ENCODE measurements around the gene TMEM158.

DNA sequence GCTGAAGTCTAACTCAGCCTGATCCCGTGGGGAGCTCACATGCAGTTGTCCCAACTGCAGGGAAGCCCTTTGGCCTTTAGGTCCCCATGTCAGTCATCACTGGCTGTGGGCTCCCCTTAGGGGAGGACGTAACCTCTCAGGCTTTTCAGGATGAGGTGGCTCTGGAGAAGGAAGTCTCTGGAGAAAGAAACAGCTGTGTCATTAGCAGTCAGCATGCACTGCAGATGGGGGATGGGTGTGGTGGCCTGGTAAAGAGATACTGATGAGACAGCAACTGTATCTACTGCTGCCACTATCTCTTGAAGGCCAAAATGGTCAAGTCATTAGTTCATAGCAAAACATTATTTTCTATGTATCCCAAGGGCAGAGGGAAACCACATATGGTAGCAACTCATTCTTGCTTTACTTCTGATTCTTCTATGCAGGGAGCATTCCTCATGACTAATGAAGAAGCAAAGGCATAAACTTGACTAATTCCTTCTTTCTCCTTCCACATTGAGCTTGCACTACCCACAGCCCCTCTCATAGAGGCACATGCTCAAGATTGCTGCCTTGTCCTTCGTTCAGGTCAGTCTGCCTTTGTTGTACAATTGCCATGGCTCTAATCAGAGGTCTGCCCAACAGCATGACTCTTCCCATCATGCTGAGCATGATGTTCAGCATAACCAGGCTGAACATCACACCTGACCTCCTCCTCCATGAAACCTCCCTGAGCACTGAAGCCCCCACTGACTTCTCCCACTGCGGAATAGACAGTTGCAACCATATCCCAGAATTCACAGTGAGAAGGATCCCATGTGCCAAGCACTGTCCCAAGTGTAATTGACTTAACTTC, 47.8 kb upstream of the TMEM158 start:
- no peak for TF ChIP-seq NBN (IDR thresholded peaks at IDR 0.05)
- no peak for TF ChIP-seq CTCF (IDR thresholded peaks at IDR 0.05 in 2 of 3, conservative IDR thresholded peaks at IDR 0.05 in 1 of 3; ENCODE audit: control insufficient read depth in 2 of 3, extremely low read depth in 1 of 3, insufficient read depth in 1 of 3, low read depth in 3 of 3, low read length in 3 of 3)
- no peak for TF ChIP-seq YY1 (IDR thresholded peaks at IDR 0.05; ENCODE audit: low read depth, low read length)
- TF ChIP-seq MYC (IDR thresholded peaks at IDR 0.05; ENCODE audit: insufficient read depth, insufficient read length, insufficient replicate concordance, low read length, severe bottlenecking), result no peak
- no peak for TF ChIP-seq MAX (IDR thresholded peaks at IDR 0.05; ENCODE audit: low read depth, low read length)
- TF ChIP-seq KAT2A (conservative IDR thresholded peaks at IDR 0.05; ENCODE audit: control insufficient read depth, low read depth, low read length), result no peak
- TF ChIP-seq JUNB (IDR thresholded peaks at IDR 0.05), result no peak
- TF ChIP-seq SIX5 (IDR thresholded peaks at IDR 0.05; ENCODE audit: low read depth, low read length, severe bottlenecking), result no peak
- TF ChIP-seq ZNF274 (IDR thresholded peaks at IDR 0.05; ENCODE audit: insufficient read depth, insufficient read length), result no peak

Data from GM12878 (cell line).